ENCODE data around the gene NUDT16L1. TPM values are rescaled to one million over a fixed set of nuclear protein-coding genes. Genes with fewer than 3 reads are reported as not detected.

The NUDT16L1 gene
- total RNA-seq, 1 experiment from 2014 or later: 49.9 TPM

DNA sequence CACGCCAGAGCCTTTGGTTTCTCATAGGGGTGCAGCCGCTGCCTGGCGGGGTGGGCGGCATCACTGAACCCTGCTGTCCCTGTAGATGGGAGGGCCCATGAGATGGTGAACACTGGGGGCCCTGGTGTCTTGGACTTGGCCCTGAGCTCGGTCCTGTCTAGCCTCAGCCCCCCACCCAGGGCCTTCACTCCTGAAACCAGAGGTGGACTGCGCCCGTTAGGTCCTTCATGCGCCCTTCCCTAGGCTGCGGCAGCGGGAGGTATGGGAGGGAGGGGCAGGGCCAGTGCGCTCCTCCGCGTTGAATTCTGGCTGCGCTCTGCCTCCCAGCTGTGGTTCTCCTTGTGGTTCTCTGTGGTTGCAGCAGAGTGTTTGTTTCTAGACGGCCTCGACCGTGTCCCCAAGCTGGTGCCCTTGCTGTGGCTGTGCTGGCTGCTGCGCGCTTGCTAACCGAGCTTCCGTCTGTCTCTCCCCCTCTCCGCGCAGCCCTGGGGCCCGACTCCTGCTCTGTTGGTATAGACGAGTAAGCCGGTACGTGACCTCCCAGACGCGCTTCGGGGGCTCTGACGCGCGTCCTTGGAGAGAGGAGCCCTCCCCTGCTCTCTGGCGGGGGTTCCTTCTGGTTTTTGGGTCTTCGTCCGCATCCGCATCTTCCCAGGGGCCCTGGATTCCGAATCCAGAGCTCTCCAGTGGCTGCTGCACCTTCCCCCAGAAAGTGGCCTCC lies 7.4 kb upstream of the NUDT16L1 start:
- intact Hi-C loops (cut with micrococcal nuclease): no loop called here
- no peak overlapping the region for H3K4me3 ChIP-seq (ENCODE audit: low read length)
- no peaks in the 10 kb centered on the region; the same call in 1 of the 2 replicates for H3K4me1 ChIP-seq (ENCODE audit: insufficient read depth, low read length)
- no peaks in the 10 kb centered on the region for H3K9me3 ChIP-seq (ENCODE audit: low read length)
- ChIA-PET CTCF (no interaction called here), POLR2A (ENCODE audit: unreplicated experiment) (no interaction called here)
- no peak overlapping the region for H2AFZ ChIP-seq (ENCODE audit: low read length)
- H3K36me3 ChIP-seq (ENCODE audit: low read depth, low read length): no peaks in the 10 kb centered on the region
- no peak for DNase-seq
- no peaks in the 10 kb centered on the region for H3K79me2 ChIP-seq (ENCODE audit: low read length)
- H3F3A ChIP-seq (ENCODE audit: low read length, unreplicated experiment): no peaks in the 10 kb centered on the region
- TF ChIP-seq EZH2phosphoT487 (IDR thresholded peaks at IDR 0.05; ENCODE audit: borderline replicate concordance, low read length): no peak
- TF ChIP-seq, protein P1, sequence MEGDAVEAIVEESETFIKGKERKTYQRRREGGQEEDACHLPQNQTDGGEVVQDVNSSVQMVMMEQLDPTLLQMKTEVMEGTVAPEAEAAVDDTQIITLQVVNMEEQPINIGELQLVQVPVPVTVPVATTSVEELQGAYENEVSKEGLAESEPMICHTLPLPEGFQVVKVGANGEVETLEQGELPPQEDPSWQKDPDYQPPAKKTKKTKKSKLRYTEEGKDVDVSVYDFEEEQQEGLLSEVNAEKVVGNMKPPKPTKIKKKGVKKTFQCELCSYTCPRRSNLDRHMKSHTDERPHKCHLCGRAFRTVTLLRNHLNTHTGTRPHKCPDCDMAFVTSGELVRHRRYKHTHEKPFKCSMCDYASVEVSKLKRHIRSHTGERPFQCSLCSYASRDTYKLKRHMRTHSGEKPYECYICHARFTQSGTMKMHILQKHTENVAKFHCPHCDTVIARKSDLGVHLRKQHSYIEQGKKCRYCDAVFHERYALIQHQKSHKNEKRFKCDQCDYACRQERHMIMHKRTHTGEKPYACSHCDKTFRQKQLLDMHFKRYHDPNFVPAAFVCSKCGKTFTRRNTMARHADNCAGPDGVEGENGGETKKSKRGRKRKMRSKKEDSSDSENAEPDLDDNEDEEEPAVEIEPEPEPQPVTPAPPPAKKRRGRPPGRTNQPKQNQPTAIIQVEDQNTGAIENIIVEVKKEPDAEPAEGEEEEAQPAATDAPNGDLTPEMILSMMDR (conservative IDR thresholded peaks at IDR 0.05; ENCODE audit: low read depth, low read length): no peak
- no peak for TF ChIP-seq EZH2 (IDR thresholded peaks at IDR 0.05; ENCODE audit: low read length, unreplicated experiment)
- H3K9ac ChIP-seq (ENCODE audit: low read length): no peak overlapping the region
- no TSS peak for BruUV-seq (replicated peaks)
- H3K9me2 ChIP-seq (replicated peaks; ENCODE audit: low read length): no peaks in the 10 kb centered on the region
- ATAC-seq: no peak
- no peaks in the 10 kb centered on the region for H4K20me1 ChIP-seq (ENCODE audit: low read length)
- H3K4me2 ChIP-seq (ENCODE audit: low read length): no peak overlapping the region
- H3K27me3 ChIP-seq (ENCODE audit: low read length): no peaks in the 10 kb centered on the region
- no peak overlapping the region for H3K27ac ChIP-seq (ENCODE audit: low read length)

DNA sequence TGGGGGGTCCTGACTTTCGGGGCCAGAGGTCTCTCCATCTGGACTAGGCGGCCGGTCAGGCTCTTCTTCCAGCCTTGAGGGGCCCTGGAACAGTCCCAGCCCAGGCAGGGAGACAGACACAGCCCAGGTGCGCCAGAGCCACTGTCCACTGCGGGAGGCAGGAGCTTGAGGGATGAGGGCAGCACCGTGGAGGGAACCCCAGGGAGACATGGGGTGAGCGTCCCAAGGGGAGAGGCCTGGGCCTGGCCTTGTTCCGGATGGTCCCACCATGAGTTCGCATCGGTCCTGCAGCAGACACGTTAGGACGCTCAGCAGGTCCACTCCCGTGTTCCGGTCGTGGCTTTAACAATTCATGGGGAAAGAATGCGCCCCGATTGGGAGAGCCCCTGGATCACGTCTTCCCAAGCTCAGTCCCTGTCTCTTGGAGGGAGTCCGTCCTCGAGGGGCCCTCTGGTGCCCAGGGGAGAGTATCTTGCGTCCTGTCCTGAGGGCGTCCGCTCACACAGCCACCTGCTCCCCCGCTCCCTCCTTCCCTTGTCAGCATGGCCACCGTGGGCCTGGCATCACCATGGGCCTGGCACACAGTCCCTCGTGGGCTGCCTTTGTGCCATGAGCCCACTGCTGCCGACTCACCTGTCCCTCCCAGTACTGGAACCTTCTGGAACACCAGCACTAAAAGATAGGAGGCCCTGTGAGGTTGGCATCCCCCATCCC lies 6.7 kb upstream of the NUDT16L1 start:
- no peaks in the 10 kb centered on the region for H3K36me3 ChIP-seq (ENCODE audit: low read depth, low read length)
- intact Hi-C loops (cut with micrococcal nuclease): no loop called here

More for the DNA sequence above, 6.7 kb upstream of the NUDT16L1 start:
- H3K79me2 ChIP-seq (ENCODE audit: low read length): no peaks in the 10 kb centered on the region
- H3K4me2 ChIP-seq (ENCODE audit: low read length): no peak overlapping the region
- TF ChIP-seq, protein P1 (conservative IDR thresholded peaks at IDR 0.05; ENCODE audit: low read depth, low read length): no peak
- TF ChIP-seq EZH2phosphoT487 (IDR thresholded peaks at IDR 0.05; ENCODE audit: borderline replicate concordance, low read length): no peak
- TF ChIP-seq EZH2 (IDR thresholded peaks at IDR 0.05; ENCODE audit: low read length, unreplicated experiment): no peak
- H3K27ac ChIP-seq (ENCODE audit: low read length): no peak overlapping the region
- H3K4me1 ChIP-seq (ENCODE audit: insufficient read depth, low read length): no peaks in the 10 kb centered on the region
- no peak overlapping the region for H2AFZ ChIP-seq (ENCODE audit: low read length)
- no peak for ATAC-seq
- no peak overlapping the region for H3K4me3 ChIP-seq (ENCODE audit: low read length)
- no peaks in the 10 kb centered on the region for H3K9me2 ChIP-seq (replicated peaks; ENCODE audit: low read length)
- ChIA-PET CTCF (no interaction called here), POLR2A (ENCODE audit: unreplicated experiment) (no interaction called here)
- no peaks in the 10 kb centered on the region for H3K9me3 ChIP-seq (ENCODE audit: low read length)
- DNase-seq: no peak
- no peak overlapping the region for H3K9ac ChIP-seq (ENCODE audit: low read length)
- no TSS peak for BruUV-seq (replicated peaks)
- no peaks in the 10 kb centered on the region for H4K20me1 ChIP-seq (ENCODE audit: low read length)
- H3F3A ChIP-seq (ENCODE audit: low read length, unreplicated experiment): no peaks in the 10 kb centered on the region
- no peaks in the 10 kb centered on the region for H3K27me3 ChIP-seq (ENCODE audit: low read length)

All from PC-3 (cell line).